OCI-LY1 (cell line): ENCODE data around the gene TMEM187.

Source experiments
- H2AFZ ChIP-seq: fragments of 200-600 bp; sonication (generic), shearing (Covaris generic); 2 replicates; pipeline ENCODE4 v1.6.0; 2014; ENCODE audit warnings: antibody characterized with exemption, mild to moderate bottlenecking, low read length
- H3F3A ChIP-seq: fragments of 200-600 bp; sonication (generic), shearing (Covaris generic); 2 replicates; pipeline ENCODE4 v1.6.0; 2014; ENCODE audit warnings: mild to moderate bottlenecking, antibody characterized with exemption, low read length, moderate library complexity; ENCODE audit not compliant: insufficient read depth
- H3K27ac ChIP-seq: fragments of 200-600 bp; sonication (generic); 2 replicates; pipeline ENCODE4 v1.5.1; 2014; ENCODE audit warnings: low read length, mixed run types, mild to moderate bottlenecking, low read depth; ENCODE audit not compliant: poor library complexity, severe bottlenecking
- H3K27me3 ChIP-seq: fragments of 200-600 bp; sonication (generic); 2 replicates; pipeline ENCODE4 v1.6.0; 2014; ENCODE audit warnings: antibody characterized with exemption, mild to moderate bottlenecking, low read length, moderate library complexity; ENCODE audit not compliant: insufficient read depth
- H3K36me3 ChIP-seq: fragments of 200-600 bp; sonication (generic); 2 replicates; pipeline ENCODE4 v1.6.1; 2014; ENCODE audit warnings: mild to moderate bottlenecking, antibody characterized with exemption, low read length, moderate library complexity, mixed read lengths; ENCODE audit not compliant: insufficient read depth
- H3K4me1 ChIP-seq: fragments of 200-600 bp; sonication (generic); 2 replicates; pipeline ENCODE4 v1.5.1; 2014; ENCODE audit warnings: mild to moderate bottlenecking, low read length, moderate library complexity; ENCODE audit not compliant: insufficient read depth, severe bottlenecking
- H3K4me2 ChIP-seq: fragments of 200-600 bp; sonication (generic), shearing (Covaris generic); 2 replicates; pipeline ENCODE4 v1.6.1; 2014; ENCODE audit warnings: low read length
- H3K4me3 ChIP-seq: fragments of 200-600 bp; sonication (generic); 2 replicates; pipeline ENCODE4 v1.5.1; 2014; ENCODE audit warnings: low read length, low read depth, mild to moderate bottlenecking, mixed read lengths; ENCODE audit not compliant: poor library complexity, severe bottlenecking
- H3K79me2 ChIP-seq: fragments of 200-600 bp; shearing (Covaris generic); 2 replicates; pipeline ENCODE4 v1.6.1; 2016; ENCODE audit warnings: mixed run types, low read length, mixed read lengths; ENCODE audit not compliant: insufficient read depth
- H3K9ac ChIP-seq: fragments of 200-600 bp; sonication (generic), shearing (Covaris generic); 2 replicates; pipeline ENCODE4 v1.6.1; 2014; ENCODE audit warnings: mild to moderate bottlenecking, low read length, mixed read lengths
- H3K9me2 ChIP-seq: fragments of 200-600 bp; sonication (generic), shearing (Covaris generic); 2 replicates; pipeline ENCODE4 v1.6.1; 2014; ENCODE audit warnings: low read depth, mild to moderate bottlenecking, low read length, mixed read lengths
- H3K9me3 ChIP-seq: fragments of 200-600 bp; shearing (Covaris generic); 2 replicates; pipeline ENCODE4 v1.6.1; 2014; ENCODE audit warnings: low read length, mixed read lengths
- H4K20me1 ChIP-seq: fragments of 200-600 bp; sonication (generic), shearing (Covaris generic); 2 replicates; pipeline ENCODE4 v1.6.0; 2016; ENCODE audit warnings: mild to moderate bottlenecking, low read length; ENCODE audit not compliant: insufficient read depth
- EZH2 ChIP-seq: fragments of 200-600 bp; sonication (generic), shearing (Covaris generic); IDR thresholded peaks from 2 replicates; pipeline ENCODE4 v1.8.0; 2017; ENCODE audit warnings: borderline replicate concordance, mixed run types, mild to moderate bottlenecking, antibody characterized with exemption, low read length, moderate library complexity, mixed read lengths
- TF ChIP-seq, protein P1 (sequence below): fragments of 200-600 bp; sonication (generic), shearing (Covaris generic); IDR thresholded peaks from 2 replicates; pipeline ENCODE4 v1.5.1; 2017; ENCODE audit warnings: mild to moderate bottlenecking, antibody characterized with exemption, low read length, moderate library complexity, mixed read lengths

The TMEM187 gene

DNA sequence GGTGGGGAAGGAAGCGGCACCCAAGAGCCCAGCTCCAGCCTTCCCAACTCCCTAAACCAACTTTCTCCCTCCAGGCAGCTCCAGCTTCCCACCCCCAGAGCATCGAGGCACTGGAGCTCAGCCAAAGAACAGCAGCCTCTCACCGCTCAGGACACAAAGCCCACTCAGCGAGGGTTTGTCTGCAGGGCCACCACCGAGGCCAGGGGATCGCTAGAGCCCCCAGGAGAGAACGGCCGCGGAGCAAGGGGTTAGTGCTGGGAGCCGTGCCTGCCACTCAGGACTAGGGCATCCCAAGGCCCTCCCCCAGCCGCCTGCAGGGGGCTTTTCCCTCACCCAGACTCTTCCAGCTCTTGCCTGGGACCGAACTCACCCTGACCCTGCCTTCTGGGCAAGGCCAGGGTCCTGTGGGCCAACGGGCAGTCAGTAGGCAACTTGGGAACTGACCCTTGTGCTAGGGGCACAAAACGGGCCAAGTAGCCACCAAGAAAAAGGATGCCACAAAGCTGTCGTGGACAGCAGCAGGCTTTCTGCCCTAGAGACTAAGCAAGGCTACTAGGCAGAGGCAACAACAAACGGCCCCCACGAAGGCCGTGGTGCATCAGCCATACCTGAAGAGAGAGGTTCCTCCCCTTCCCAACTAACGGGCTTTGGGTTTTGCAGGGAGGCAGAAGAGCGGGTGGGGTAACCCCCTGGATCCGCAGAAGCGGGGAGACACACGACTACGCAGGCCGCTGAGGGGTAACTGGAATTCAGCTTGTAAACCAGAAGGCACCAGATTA is 3.2 kb upstream of the TMEM187 start:
- H2AFZ ChIP-seq, result no peak overlapping the region
- H3K27me3 ChIP-seq, result no peaks in the 10 kb centered on the region
- no peaks in the 10 kb centered on the region for H3F3A ChIP-seq
- H3K79me2 ChIP-seq, result peaks cover 51% of the 10 kb centered on the region
- peak overlapping the region; percentile 87 for H3K9ac ChIP-seq
- peak overlapping the region; percentile 99 for H3K4me2 ChIP-seq
- no peak for TF ChIP-seq EZH2
- TF ChIP-seq, protein P1, sequence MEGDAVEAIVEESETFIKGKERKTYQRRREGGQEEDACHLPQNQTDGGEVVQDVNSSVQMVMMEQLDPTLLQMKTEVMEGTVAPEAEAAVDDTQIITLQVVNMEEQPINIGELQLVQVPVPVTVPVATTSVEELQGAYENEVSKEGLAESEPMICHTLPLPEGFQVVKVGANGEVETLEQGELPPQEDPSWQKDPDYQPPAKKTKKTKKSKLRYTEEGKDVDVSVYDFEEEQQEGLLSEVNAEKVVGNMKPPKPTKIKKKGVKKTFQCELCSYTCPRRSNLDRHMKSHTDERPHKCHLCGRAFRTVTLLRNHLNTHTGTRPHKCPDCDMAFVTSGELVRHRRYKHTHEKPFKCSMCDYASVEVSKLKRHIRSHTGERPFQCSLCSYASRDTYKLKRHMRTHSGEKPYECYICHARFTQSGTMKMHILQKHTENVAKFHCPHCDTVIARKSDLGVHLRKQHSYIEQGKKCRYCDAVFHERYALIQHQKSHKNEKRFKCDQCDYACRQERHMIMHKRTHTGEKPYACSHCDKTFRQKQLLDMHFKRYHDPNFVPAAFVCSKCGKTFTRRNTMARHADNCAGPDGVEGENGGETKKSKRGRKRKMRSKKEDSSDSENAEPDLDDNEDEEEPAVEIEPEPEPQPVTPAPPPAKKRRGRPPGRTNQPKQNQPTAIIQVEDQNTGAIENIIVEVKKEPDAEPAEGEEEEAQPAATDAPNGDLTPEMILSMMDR, result no peak
- no peaks in the 10 kb centered on the region for H4K20me1 ChIP-seq
- H3K36me3 ChIP-seq, result peaks cover 35% of the 10 kb centered on the region; the same call in 1 of the 2 replicates
- H3K9me3 ChIP-seq, result no peaks in the 10 kb centered on the region
- peak overlapping the region; percentile 97 for H3K27ac ChIP-seq
- peak overlapping the region; percentile 93 for H3K4me3 ChIP-seq
- peaks cover 52% of the 10 kb centered on the region for H3K4me1 ChIP-seq
- no peaks in the 10 kb centered on the region for H3K9me2 ChIP-seq

DNA sequence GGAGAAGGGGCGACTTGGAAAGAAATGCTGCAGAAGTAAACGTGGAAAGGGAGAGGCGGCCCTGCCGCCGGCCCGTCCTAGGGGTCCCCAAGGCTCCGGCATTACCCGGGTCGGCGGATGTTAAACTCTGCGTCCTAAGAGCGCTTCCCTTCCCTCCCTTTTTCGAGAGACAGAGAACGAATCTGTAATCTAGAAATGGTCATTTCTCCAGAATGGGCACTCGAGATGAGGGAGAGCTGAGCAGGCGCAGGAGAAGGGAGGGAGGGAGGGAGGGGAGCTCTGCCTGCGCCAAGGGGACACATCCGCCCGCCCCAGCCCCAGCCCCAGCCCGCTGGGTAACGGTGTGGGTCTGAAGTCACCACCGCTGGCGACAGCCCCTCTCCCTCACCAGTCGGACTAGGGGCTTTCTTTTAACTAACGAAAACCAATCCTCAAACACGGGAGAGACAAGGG is 2.6 kb upstream of the TMEM187 start:
- H3K36me3 ChIP-seq, result peaks cover 29% of the 10 kb centered on the region; the same call in 1 of the 2 replicates
- peaks cover 57% of the 10 kb centered on the region for H3K4me1 ChIP-seq
- H3K27me3 ChIP-seq, result no peaks in the 10 kb centered on the region
- TF ChIP-seq EZH2, result no peak
- TF ChIP-seq, protein P1, result no peak
- H3K9me3 ChIP-seq, result no peaks in the 10 kb centered on the region
- peak overlapping the region; percentile 99 for H3K4me2 ChIP-seq
- peak overlapping the region; percentile 93 for H3K4me3 ChIP-seq
- no peak overlapping the region for H2AFZ ChIP-seq
- H3K9me2 ChIP-seq, result no peaks in the 10 kb centered on the region
- H3K27ac ChIP-seq, result peak overlapping the region; percentile 97
- H3K79me2 ChIP-seq, result peaks cover 47% of the 10 kb centered on the region
- no peaks in the 10 kb centered on the region for H4K20me1 ChIP-seq
- H3K9ac ChIP-seq, result peak overlapping the region; percentile 87
- no peaks in the 10 kb centered on the region for H3F3A ChIP-seq

DNA sequence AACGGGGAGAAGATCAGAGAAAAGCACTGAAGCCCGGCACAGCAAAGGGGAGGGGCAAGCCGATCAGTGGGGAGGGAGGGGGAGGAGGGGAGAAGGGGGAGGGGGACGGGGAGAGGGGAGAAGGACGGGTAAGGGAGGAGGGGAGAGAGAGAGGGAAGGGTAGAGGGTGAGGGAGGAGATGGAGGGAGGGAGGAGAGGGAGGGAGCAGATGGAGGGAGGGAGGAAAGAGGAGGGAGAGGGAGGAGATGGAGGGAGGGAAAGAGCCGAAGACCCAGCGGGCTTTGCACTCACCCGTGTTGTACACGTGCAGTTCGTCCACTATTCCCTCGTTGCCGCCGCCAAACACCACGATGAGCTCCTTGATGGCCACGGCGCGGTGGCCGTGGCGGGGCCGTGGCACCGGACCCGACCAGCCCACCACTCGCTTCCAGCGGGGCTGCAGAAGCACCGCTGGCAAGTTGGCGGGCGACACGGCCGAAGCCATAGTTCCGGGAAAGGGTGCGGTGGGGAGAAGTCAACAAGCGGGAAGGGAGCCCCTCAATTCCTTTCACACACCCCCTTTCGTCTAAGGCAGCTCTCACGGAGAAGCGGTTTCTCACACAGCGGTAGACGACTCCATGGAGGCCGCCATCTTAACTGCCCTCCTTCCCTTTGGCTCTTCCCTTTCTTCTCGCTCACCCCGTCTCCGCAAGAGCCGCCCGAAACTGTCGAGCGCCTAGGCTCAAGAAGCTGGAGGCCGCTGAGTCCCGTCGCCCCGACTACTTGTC is 2.0 kb upstream of the TMEM187 start:
- Histone ChIP-seq H2AFZ (no peak overlapping the region), H3K4me1 (peaks cover 55% of the 10 kb centered on the region), H3K9me2 (no peaks in the 10 kb centered on the region), H3K4me3 (peak overlapping the region; percentile 93), H3K27ac (peak overlapping the region; percentile 97), H3K27me3 (no peaks in the 10 kb centered on the region), H3K79me2 (peaks cover 41% of the 10 kb centered on the region), H3K9ac (peak overlapping the region; percentile 87), H4K20me1 (no peaks in the 10 kb centered on the region), H3K9me3 (no peaks in the 10 kb centered on the region), H3K36me3 (peaks cover 26% of the 10 kb centered on the region; the same call in 1 of the 2 replicates), H3F3A (no peaks in the 10 kb centered on the region), H3K4me2 (peak overlapping the region; percentile 99)
- TF ChIP-seq EZH2, result no peak
- TF ChIP-seq, protein P1, result no peak
